ENCODE results near the gene GRK5. TPM values are rescaled to one million over a fixed set of nuclear protein-coding genes. Genes with fewer than 3 reads are reported as not detected.

The GRK5 gene
- total RNA-seq, 1 donor = 16.0 TPM

GRCh38 chr10:119286516-119286915 is 79.1 kb downstream of the GRK5 start:
- TF ChIP-seq CTCF (IDR thresholded peaks at IDR 0.05; ENCODE audit: insufficient read depth, low read depth, low read length) = no peak
- no peak for DNase-seq (ENCODE audit: low read depth)
- H3K4me3 ChIP-seq (ENCODE audit: low read depth, low read length) = no peak overlapping the region

- no peak overlapping the region for H3K4me3 ChIP-seq (ENCODE audit: low read depth, low read length)
- TF ChIP-seq CTCF (IDR thresholded peaks at IDR 0.05; ENCODE audit: insufficient read depth, low read depth, low read length) = no peak
- DNase-seq (ENCODE audit: low read depth) = no peak
Measured at GRCh38 chr10:119286983-119287633, 79.7 kb downstream of the GRK5 start.

- DNase-seq (ENCODE audit: low read depth) = no peak
- no peak overlapping the region for H3K4me3 ChIP-seq (ENCODE audit: low read depth, low read length)
- no peak for TF ChIP-seq CTCF (IDR thresholded peaks at IDR 0.05; ENCODE audit: insufficient read depth, low read depth, low read length)
Measured at GRCh38 chr10:119288574-119289001, 81.2 kb downstream of the GRK5 start.

DNA sequence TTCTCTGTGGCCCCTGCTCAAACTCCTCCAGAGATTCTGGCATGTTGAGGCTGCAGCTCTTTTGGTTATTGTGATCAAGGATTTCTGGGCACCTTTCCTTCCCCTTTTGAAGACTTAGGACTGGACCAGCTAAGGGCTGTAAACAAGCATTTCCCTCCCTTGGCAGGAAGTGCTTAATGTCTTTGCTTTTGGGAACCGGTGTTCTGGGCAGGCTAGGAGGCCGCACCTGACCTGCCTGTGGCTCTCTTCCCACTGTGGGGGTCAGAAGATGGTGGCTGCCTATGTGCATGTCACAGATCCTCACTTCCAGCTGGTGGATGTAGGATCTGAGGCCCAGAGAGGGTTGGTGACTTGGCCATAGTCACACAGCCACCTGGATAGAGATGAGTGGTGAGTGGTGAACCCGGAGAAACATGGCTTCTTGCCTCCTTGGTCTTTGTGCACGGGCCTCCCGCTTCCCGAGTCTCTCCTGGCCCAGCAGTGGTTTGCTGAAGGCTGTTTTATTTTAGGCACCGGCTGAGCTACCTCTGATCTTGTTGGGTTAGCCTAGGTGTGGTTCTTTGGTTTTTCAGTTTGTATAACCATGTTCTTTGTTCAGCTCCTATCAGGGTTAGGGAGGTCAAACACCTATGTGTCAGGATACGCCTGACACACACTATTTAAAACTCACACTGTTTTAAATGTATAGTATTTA is 82.0 kb downstream of the GRK5 start:
- TF ChIP-seq CTCF (IDR thresholded peaks at IDR 0.05; ENCODE audit: insufficient read depth, low read depth, low read length) = no peak
- no peak overlapping the region for H3K4me3 ChIP-seq (ENCODE audit: low read depth, low read length)
- DNase-seq (ENCODE audit: low read depth) = no peak

- DNase-seq (ENCODE audit: low read depth) = no peak
- no peak for TF ChIP-seq CTCF (IDR thresholded peaks at IDR 0.05; ENCODE audit: insufficient read depth, low read depth, low read length)
- no peak overlapping the region for H3K4me3 ChIP-seq (ENCODE audit: low read depth, low read length)
Measured at GRCh38 chr10:119290301-119291048, 83.1 kb downstream of the GRK5 start.

DNA sequence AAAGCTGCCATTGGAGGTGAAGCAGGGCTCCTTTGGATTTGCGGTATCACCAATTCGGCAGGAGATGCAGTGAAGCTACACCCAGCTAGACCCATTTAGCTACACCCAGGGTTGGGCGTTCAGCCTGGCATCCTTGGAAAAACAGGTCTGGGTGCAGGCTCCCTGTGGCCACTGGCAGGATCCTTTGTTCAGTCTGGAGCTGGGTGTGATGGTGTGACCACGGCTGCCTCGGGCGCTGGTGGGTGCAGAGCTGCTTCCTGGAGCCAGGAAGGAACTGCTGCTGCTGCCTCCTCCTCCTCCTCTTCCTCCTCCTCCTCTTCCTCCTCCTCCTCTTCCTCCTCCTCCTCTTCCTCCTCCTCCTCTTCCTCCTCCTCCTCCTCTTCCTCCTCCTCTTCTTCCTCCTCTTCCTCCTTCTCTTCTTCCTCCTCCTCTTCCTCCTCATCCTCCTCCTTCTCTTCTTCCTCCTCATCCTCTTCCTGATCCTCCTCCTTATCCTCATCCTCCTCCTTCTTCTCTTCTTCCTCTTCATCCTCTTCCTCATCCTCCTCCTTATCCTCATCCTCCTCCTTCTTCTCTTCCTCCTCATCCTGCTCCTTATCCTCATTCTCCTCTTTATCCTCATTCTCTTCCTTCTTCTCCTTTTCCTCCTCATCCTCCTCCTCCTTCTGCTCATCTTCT is 84.0 kb downstream of the GRK5 start:
- no peak overlapping the region for H3K4me3 ChIP-seq (ENCODE audit: low read depth, low read length)
- DNase-seq (ENCODE audit: low read depth) = no peak
- TF ChIP-seq CTCF (IDR thresholded peaks at IDR 0.05; ENCODE audit: insufficient read depth, low read depth, low read length) = no peak

All from fibroblast of villous mesenchyme (primary cell).